GM18873 (cell line): ENCODE measurements around the gene TBC1D19.
"Not testable (repeated sequence)": the region's sequence is repeated elsewhere in the genome, so short reads cannot be mapped to it uniquely, and the experiment has no call there.

Source experiments
- ATAC-seq: cut with Tn5 transposase; IDR thresholded peaks from one replicate; pipeline ENCODE4 v1.9.1; 2021; ENCODE audit warnings: mild to moderate bottlenecking, moderate library complexity, moderate number of reproducible peaks; ENCODE audit not compliant: unreplicated experiment, low FRiP score

The TBC1D19 gene

DNA sequence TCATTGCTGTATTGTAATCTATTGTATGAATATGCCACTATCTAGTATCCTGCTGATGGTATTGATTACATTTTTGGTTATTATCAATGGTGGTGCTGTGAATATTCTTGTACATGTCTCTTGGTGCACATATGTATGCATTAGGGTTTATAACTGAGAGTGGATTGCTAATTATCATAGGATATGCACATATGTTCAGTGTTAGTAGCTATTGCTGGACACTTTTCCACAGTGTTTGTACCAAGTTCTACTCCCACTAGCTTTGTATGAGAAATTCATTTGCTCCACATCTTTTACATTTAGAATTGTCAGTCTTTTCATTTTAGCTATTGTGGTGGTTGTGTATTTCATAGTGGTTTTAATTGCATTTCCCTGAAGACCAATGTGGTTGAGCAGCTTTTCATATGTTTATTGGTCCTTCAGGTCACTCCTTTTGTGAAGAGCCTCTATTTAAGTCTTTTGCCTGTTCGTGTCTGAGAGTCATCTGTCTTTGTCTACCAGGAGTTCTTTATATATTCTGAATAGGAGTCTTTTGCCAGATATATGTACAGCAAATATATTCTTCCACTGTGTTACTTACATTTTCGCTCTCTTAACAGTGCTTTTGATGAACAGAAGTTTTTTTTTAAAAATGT, 87.1 kb downstream of the TBC1D19 start:
- no peak for ATAC-seq

GRCh38 chr4:26679040-26679695, 95.3 kb downstream of the TBC1D19 start:
- not testable (repeated sequence) for ATAC-seq

GRCh38 chr4:26682436-26682835, 98.6 kb downstream of the TBC1D19 start:
- no peak for ATAC-seq

DNA sequence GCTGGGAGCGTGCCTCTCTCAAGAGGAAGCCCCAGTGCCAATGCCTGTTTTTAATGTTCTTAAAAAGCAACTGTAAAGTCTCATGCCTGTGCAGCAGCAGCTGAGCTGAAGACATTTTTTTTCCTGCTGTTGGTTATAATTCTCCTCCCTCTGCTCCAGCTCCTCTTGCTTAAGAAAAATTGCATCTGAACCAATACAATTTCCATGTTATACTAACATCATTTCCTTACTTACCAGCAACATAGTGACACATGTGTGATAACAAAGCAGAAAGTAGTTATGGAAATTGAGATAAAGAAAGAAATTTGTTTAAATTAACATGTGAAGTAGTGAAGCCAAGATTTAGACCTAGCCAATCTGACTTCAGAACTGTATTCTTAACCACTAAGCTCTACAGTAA, 101.4 kb downstream of the TBC1D19 start:
- ATAC-seq: no peak

DNA sequence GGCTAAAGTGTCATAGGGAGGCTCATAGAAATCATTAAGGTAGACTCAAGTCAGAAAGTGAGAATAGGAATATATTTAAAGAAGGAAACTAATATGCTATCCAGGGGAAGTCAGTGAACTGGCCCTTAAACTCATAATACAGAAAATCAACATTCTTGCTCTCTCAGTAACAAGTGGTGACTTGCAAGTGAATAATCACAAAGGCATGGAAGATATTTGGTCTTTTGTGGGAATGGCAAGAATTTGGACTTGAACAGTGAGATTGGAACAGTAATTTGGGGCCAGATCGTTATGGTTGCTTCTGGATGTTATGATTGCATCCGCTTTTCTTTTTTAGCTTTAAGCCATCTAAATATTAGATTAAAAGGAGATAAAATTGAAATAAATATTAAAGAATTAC, 103.8 kb downstream of the TBC1D19 start:
- ATAC-seq: no peak

DNA sequence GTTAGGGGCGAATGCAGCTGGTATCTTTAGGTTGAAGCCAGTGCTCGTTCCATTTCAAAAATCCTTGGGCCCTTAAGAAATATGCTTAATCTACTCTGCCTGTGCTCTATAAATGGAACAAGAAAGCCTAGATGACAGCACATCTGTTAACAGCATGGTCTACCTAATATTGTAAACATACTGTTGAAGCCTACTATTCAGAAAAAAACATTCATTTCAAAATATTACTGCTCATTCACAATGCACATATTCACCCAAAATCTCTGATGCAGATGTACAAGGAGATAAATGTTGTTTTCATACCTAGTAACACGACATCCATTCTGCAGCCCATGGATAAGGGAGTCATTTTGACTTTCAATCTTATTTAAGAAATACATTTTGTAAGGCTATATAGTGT, 106.6 kb downstream of the TBC1D19 start:
- no peak for ATAC-seq

GRCh38 chr4:26692014-26692726, 108.3 kb downstream of the TBC1D19 start:
- no peak for ATAC-seq

GRCh38 chr4:26694131-26694530, 110.2 kb downstream of the TBC1D19 start:
- ATAC-seq: not testable (repeated sequence)

GRCh38 chr4:26700110-26700509, 116.2 kb downstream of the TBC1D19 start:
- no peak for ATAC-seq

DNA sequence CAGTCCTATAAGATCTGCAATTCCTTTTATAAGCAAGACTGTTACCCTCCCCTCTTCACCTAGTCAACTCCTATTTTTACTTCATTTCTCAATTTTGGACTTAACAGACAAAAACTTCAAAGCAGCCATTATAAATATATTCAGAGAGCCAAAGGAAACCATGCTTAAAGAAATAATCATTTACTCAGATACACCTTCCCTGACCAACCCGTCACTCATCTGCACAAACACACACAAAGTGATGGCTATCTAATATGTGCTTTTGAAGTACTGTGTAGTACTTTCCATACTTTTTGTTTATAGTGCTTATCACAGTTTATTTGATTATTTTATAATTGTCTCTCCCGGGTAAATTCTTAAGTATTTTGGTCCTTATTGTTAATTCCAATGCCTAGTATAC, 117.2 kb downstream of the TBC1D19 start:
- no peak for ATAC-seq

DNA sequence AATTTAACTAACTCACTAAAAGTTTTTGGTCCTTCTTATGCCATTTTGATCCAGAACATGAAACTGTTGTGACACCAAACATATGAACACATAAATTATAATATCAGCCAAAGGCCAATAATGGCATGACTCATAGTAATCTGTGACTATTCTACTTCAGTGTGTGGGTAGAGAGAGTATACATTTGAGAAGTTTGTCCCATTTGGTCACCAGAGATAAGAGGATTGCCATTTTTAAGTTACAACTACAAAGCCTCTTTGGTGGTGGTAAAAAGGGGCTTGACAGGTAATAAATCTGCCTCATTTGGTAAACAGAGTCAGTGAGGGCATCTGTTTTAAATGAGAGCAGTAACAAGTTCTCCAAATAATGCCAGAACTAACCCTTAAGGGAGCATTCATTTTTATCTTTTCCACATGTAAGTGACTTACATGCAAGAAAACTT, 117.9 kb downstream of the TBC1D19 start:
- ATAC-seq: no peak

DNA sequence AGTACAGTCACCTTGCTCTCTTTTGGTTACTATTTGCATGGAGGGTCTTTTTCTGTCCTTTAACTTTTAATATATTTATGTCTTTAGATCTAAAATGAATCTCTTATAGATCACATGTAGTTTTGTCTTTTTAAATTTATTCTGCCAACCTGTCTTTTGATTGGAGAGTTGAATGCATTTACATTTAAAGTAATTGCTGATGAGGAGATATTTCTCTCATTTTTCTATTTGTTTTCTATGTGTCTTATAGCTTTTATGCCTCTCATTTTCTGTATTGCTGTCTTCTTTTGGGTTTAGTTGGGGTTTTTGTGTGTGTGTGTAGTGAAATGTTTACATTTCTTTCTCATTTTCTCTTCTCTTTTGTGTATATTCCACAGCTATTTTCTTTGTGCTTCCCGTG, 123.5 kb downstream of the TBC1D19 start:
- ATAC-seq: no peak

DNA sequence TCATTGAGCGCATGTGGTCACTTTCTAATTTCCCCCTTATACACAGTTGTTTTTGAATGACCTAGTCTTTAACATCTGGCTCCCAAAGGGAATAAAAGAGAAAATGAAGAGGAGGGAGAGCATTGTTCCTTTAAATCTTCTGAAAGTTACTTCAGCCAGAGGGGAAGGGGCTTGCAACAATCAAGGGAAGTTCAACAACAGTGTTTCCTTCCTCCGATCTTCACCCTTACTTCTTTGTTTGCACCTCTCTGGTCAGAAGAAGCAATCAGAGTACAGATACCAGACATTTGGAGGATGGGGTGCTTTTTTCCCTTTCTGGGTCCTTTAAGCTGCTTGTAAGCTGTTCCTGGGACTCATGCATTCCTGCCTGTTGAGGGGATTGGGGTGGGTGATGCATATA, 125.4 kb downstream of the TBC1D19 start:
- no peak for ATAC-seq

- no peak for ATAC-seq
These were observed 129.8 kb downstream of the TBC1D19 start for GRCh38 chr4:26713563-26714151.

GRCh38 chr4:26715636-26716242, 131.9 kb downstream of the TBC1D19 start:
- ATAC-seq: no peak

GRCh38 chr4:26717332-26717731, 133.4 kb downstream of the TBC1D19 start:
- ATAC-seq: no peak

GRCh38 chr4:26719954-26720552, 136.2 kb downstream of the TBC1D19 start:
- ATAC-seq: no peak

DNA sequence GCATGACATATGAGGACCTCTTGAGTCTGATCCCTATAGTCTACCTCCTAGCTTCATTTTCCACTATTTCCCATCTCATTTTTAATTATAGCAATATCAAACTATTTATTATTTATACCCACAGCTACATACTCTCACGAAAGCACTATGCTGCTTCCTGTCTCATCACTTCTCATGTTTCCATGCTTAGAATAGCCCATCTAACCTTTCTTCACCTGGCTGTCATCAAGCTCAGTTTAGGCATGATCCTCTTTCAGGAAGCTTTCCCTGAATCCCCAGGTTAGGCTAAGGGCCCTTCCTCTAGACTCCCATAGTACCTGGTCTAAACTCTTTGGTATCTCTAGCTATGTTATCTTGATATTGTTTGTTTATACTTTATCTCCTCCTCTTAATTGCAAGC, 137.8 kb downstream of the TBC1D19 start:
- no peak for ATAC-seq

GRCh38 chr4:26723216-26723615, 139.3 kb downstream of the TBC1D19 start:
- peak; percentile 87 for ATAC-seq

GRCh38 chr4:26724534-26724933, 140.7 kb downstream of the TBC1D19 start:
- no peak for ATAC-seq
